GM12878 (cell line): ENCODE data around the gene TBATA. TPM values are rescaled to one million over a fixed set of nuclear protein-coding genes. Genes with fewer than 3 reads are reported as not detected.

ENCODE experiments used
- ATAC-seq: fragments of 200-7000 bp; cut with Tn5 transposase; 3 replicates; pipeline ENCODE4 v1.9.1; 2020; ENCODE audit warnings: mild to moderate bottlenecking, moderate library complexity
- BruUV-seq: library from RNA; stranded (reverse); fragments of 400-500 nt; replicated peaks from 2 replicates; lab custom pipeline; 2021; lab: Mats Ljungman, UMichigan
- CTCF ChIA-PET: fragments of 300-600 bp; sonication (Branson Sonifier 250); formaldehyde crosslinking; extraction: SDS; loops from one replicate; lab custom pipeline; 2021; ENCODE audit warnings: inconsistent platforms; lab: Yijun Ruan, JAX
- POLR2A ChIA-PET: fragments of 350-600 bp; formaldehyde crosslinking; extraction: SDS; loops from one replicate; lab custom pipeline; 2021; ENCODE audit warnings: inconsistent platforms; lab: Charles Lee
- RAD21 ChIA-PET: fragments of 300-600 bp; sonication (Branson Sonifier 250); formaldehyde crosslinking; loops from one replicate; lab custom pipeline; 2023; ENCODE audit warnings: antibody characterized with exemption; ENCODE audit not compliant: unreplicated experiment; lab: Charles Lee
- SMC1A ChIA-PET: fragments of 300-600 bp; sonication (Branson Sonifier 250); formaldehyde crosslinking; loops from one replicate; lab custom pipeline; 2023; ENCODE audit not compliant: unreplicated experiment, uncharacterized antibody; lab: Charles Lee
- DNase-seq: peaks from one replicate; pipeline ENCODE4 v3.0.0-alpha.2; 2011; ENCODE audit warnings: low read depth, low spot score
- FAIRE-seq: peaks from 3 replicates; lab custom pipeline; 2011; peaks lifted over from hg19 to GRCh38; lab: Jason Lieb, UNC
- H2AFZ ChIP-seq: 2 replicates; pipeline ENCODE4 v1.6.0; 2011; ENCODE audit warnings: low read depth, low read length, control low read depth; ENCODE audit not compliant: control insufficient read depth
- H3K27ac ChIP-seq: 2 replicates; pipeline ENCODE4 v1.5.1; 2011; ENCODE audit warnings: control low read depth; ENCODE audit not compliant: control insufficient read depth, insufficient read depth
- H3K27me3 ChIP-seq, 2 experiments: replicated peaks in 1 of 2; 2 replicates each; pipeline versions ENCODE4 v1.6.0 to v1.6.1; 2011; ENCODE audit warnings: low read length in 1 of 2; ENCODE audit not compliant: control insufficient read depth in 2 of 2, insufficient read depth in 2 of 2
- H3K36me3 ChIP-seq, 2 experiments: 2 replicates each; pipeline ENCODE4 v1.5.1; 2011; ENCODE audit warnings: low read length in 1 of 2; ENCODE audit not compliant: control insufficient read depth in 2 of 2, insufficient read depth in 2 of 2
- H3K4me1 ChIP-seq: 2 replicates; pipeline ENCODE4 v1.6.1; 2011; ENCODE audit warnings: mild to moderate bottlenecking, low read length, moderate library complexity, mixed read lengths; ENCODE audit not compliant: control insufficient read depth, insufficient read depth
- H3K4me2 ChIP-seq: 2 replicates; pipeline ENCODE4 v1.6.0; 2011; ENCODE audit warnings: control low read depth; ENCODE audit not compliant: control insufficient read depth, insufficient read depth
- H3K4me3 ChIP-seq: fragments of 200-600 bp; sonication (generic); 2 replicates; pipeline ENCODE4 v1.5.1; 2016
- H3K79me2 ChIP-seq: 2 replicates; pipeline ENCODE4 v1.6.0; 2011; ENCODE audit warnings: low read length; ENCODE audit not compliant: control insufficient read depth, insufficient read depth
- H3K9ac ChIP-seq: 2 replicates; pipeline ENCODE4 v1.8.0; 2011; ENCODE audit warnings: low read length, control low read depth, mixed read lengths; ENCODE audit not compliant: control insufficient read depth, insufficient read depth
- H3K9me3 ChIP-seq: replicated peaks from 3 replicates; pipeline ENCODE4 v1.5.1; 2011; ENCODE audit warnings: mild to moderate bottlenecking, low read length; ENCODE audit not compliant: control insufficient read depth, insufficient read depth
- H4K20me1 ChIP-seq: 2 replicates; pipeline ENCODE4 v1.6.0; 2011; ENCODE audit not compliant: control insufficient read depth, insufficient read depth
- BMI1 ChIP-seq: fragments of 450-650 bp; IDR thresholded peaks from 2 replicates; pipeline ENCODE4 v1.6.1; 2016; ENCODE audit warnings: mild to moderate bottlenecking, moderate library complexity, borderline replicate concordance
- BRCA1 ChIP-seq: IDR thresholded peaks from 2 replicates; pipeline ENCODE4 v1.6.1; 2011; ENCODE audit warnings: low read depth, low read length, improper control_type of control experiment
- CHD1 ChIP-seq: IDR thresholded peaks from 2 replicates; pipeline ENCODE4 v1.6.1; 2012; ENCODE audit warnings: low read depth, low read length, improper control_type of control experiment
- ESRRA ChIP-seq: IDR thresholded peaks from 2 replicates; pipeline ENCODE4 v1.6.1; 2012; ENCODE audit warnings: mild to moderate bottlenecking, low read length, improper control_type of control experiment
- EZH2 ChIP-seq: IDR thresholded peaks from 2 replicates; pipeline ENCODE4 v1.6.1; 2012; ENCODE audit warnings: low read depth, mild to moderate bottlenecking, control low read depth, inconsistent platforms, low read length, borderline replicate concordance; ENCODE audit not compliant: control insufficient read depth
- HDGF ChIP-seq: fragments of 450-650 bp; IDR thresholded peaks from 2 replicates; pipeline ENCODE4 v1.6.1; 2016; ENCODE audit warnings: antibody characterized with exemption
- JUNB ChIP-seq: IDR thresholded peaks from 2 replicates; pipeline ENCODE4 v1.6.1; 2016; ENCODE audit warnings: antibody characterized with exemption, mild to moderate bottlenecking
- NFIC ChIP-seq: IDR thresholded peaks from 2 replicates; pipeline ENCODE4 v1.6.1; 2012; ENCODE audit warnings: low read depth, mild to moderate bottlenecking, inconsistent platforms, low read length, moderate library complexity
- PAX8 ChIP-seq: fragments of 450-650 bp; IDR thresholded peaks from 2 replicates; pipeline ENCODE4 v1.6.1; 2017; ENCODE audit warnings: mild to moderate bottlenecking, moderate library complexity
- SIX5 ChIP-seq: IDR thresholded peaks from 2 replicates; pipeline ENCODE4 v1.6.1; 2011; ENCODE audit warnings: mild to moderate bottlenecking, low read depth, low read length, moderate library complexity; ENCODE audit not compliant: severe bottlenecking
- SMAD1 ChIP-seq: fragments of 450-650 bp; IDR thresholded peaks from 2 replicates; pipeline ENCODE4 v1.6.1; 2018; ENCODE audit warnings: mild to moderate bottlenecking, low read depth; ENCODE audit not compliant: partially characterized antibody
- TCF3 ChIP-seq: IDR thresholded peaks from 2 replicates; pipeline ENCODE4 v1.6.1; 2012; ENCODE audit warnings: low read depth, mild to moderate bottlenecking, low read length, borderline replicate concordance; ENCODE audit not compliant: insufficient read depth
- YBX1 ChIP-seq: fragments of 450-650 bp; IDR thresholded peaks from 2 replicates; pipeline ENCODE4 v1.6.1; 2016; ENCODE audit warnings: antibody characterized with exemption
- WGBS: methylation state at CpG from one replicate; pipeline ENCODE4 v1.1.6; 2016; ENCODE audit warnings: low lambda C conversion rate; ENCODE audit not compliant: insufficient replicate concordance, insufficient coverage; ENCODE audit errors: missing lambda C conversion rate; 5-methylcytosine and 5-hydroxymethylcytosine counted together
- in situ Hi-C: fragments of 300-500 bp; cut with MboI; formaldehyde crosslinking; loops from 9 replicates; pipeline ENCODE4 v1.14.3; 2018; ENCODE audit warnings: mixed read lengths
- intact Hi-C: fragments of 100-400 bp; cut with micrococcal nuclease; formaldehyde crosslinking; loops from one replicate; pipeline ENCODE4 v1.14.2; 2022; ENCODE audit not compliant: unreplicated experiment
- polyA plus RNA-seq, 11 experiments: library from polyadenylated mRNA; depleted of rRNA in 4 of 11; unstranded in 6 of 11; stranded (reverse) in 5 of 11; fragments of >200 nt; fragmentation: Nextera tagmentation in 4 of 11; fragmentation: Illumina TruSeq in 1 of 11; extraction: Ambion mirVana in 4 of 11; extraction: Trizol in 1 of 11; gene quantifications; 1 replicate in 1 of 11; 2 replicates in 10 of 11; pipeline versions ENCODE4 v1.2.1 to v1.2.3, GENCODE V29; 2011 to 2016; ENCODE audit warnings: inconsistent platforms in 2 of 11, missing spikeins in 2 of 11, low read depth in 1 of 11
- total RNA-seq, 4 experiments: library from RNA; depleted of rRNA in 3 of 4; stranded (reverse); fragments of >200 nt in 3 of 4; fragmentation: Illumina TruSeq in 1 of 4; extraction: Trizol in 1 of 4; gene quantifications; 2 replicates each; pipeline versions ENCODE4 v1.2.1 to v1.2.3, GENCODE V29; 2013 to 2021
- TF ChIP-seq, protein P1 (sequence below): IDR thresholded peaks from 2 replicates; pipeline ENCODE4 v1.6.1; 2011; ENCODE audit warnings: mild to moderate bottlenecking, low read depth, low read length, moderate library complexity; ENCODE audit not compliant: insufficient replicate concordance
- TF ChIP-seq, protein P2 (sequence below): fragments of 450-650 bp; formaldehyde crosslinking; IDR thresholded peaks from 2 replicates; pipeline ENCODE4 v1.4.0; 2022; ENCODE audit warnings: mild to moderate bottlenecking, moderate library complexity

The TBATA gene
- total and polyA plus RNA-seq, 10 of the 15 experiments (the other 5 are each of a cell fraction or from before 2014, with no cell fraction given), result not detected

DNA sequence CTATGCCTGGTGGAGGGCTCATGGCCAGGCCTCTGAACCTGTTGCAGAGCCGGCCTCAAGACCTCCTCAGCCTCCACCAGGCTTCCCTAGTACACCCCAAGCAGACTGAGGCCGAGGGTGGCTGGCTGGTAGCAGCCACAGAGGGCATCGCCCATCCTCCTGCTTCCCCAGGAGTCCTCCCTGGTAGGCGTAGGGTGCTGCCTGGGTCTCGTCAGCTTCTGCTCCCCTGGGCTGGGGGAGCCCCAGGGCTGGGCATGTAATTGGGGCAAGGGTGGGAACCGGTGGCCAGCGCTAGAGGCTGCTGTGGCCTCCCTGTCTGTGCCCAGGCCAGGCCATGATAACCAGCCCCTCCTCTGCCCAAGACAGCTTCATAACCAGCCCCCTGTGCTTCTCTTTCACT is 32.6 kb downstream of the TBATA start:
- Histone ChIP-seq H3K4me1 (no peaks in the 10 kb centered on the region), H3K4me2 (no peak overlapping the region), H3K27ac (no peak overlapping the region), H3K27me3 (no peaks in the 10 kb centered on the region; a peak in 1 of 4 replicates), H3K79me2 (no peaks in the 10 kb centered on the region), H4K20me1 (no peaks in the 10 kb centered on the region), H3K9ac (no peak overlapping the region), H2AFZ (no peak overlapping the region), H3K9me3 (no peaks in the 10 kb centered on the region), H3K4me3 (no peak overlapping the region), H3K36me3 (no peaks in the 10 kb centered on the region)
- in situ Hi-C loops, result no loop called here
- FAIRE-seq (no peak), ATAC-seq (no peak), DNase-seq (no peak)
- ChIA-PET POLR2A (no interaction called here), CTCF (interaction anchor here (2.7 to 3.4 kb wide), 2 partner anchors 202 to 291 kb away, joined by 13 to 24 read pairs; no protein-coding TSS in a partner anchor), RAD21 (interaction anchor here (1.1 to 2.1 kb wide), 2 partner anchors 194 to 204 kb away, joined by 3 to 6 read pairs; no protein-coding TSS in a partner anchor), SMC1A (no interaction called here)
- BruUV-seq, result no TSS peak
- 42% methylated on average over 7 of the region's 7 CpGs for WGBS
- intact Hi-C loops, result no loop called here
- no peak for TF ChIP-seq TCF3
- TF ChIP-seq PAX8, result no peak
- TF ChIP-seq SIX5, result no peak
- TF ChIP-seq EZH2, result no peak
- TF ChIP-seq, protein P1, sequence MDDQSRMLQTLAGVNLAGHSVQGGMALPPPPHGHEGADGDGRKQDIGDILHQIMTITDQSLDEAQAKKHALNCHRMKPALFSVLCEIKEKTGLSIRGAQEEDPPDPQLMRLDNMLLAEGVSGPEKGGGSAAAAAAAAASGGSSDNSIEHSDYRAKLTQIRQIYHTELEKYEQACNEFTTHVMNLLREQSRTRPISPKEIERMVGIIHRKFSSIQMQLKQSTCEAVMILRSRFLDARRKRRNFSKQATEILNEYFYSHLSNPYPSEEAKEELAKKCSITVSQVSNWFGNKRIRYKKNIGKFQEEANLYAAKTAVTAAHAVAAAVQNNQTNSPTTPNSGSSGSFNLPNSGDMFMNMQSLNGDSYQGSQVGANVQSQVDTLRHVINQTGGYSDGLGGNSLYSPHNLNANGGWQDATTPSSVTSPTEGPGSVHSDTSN, result no peak
- no peak for TF ChIP-seq BRCA1
- no peak for TF ChIP-seq NFIC
- no peak for TF ChIP-seq CHD1
- TF ChIP-seq, protein P2, sequence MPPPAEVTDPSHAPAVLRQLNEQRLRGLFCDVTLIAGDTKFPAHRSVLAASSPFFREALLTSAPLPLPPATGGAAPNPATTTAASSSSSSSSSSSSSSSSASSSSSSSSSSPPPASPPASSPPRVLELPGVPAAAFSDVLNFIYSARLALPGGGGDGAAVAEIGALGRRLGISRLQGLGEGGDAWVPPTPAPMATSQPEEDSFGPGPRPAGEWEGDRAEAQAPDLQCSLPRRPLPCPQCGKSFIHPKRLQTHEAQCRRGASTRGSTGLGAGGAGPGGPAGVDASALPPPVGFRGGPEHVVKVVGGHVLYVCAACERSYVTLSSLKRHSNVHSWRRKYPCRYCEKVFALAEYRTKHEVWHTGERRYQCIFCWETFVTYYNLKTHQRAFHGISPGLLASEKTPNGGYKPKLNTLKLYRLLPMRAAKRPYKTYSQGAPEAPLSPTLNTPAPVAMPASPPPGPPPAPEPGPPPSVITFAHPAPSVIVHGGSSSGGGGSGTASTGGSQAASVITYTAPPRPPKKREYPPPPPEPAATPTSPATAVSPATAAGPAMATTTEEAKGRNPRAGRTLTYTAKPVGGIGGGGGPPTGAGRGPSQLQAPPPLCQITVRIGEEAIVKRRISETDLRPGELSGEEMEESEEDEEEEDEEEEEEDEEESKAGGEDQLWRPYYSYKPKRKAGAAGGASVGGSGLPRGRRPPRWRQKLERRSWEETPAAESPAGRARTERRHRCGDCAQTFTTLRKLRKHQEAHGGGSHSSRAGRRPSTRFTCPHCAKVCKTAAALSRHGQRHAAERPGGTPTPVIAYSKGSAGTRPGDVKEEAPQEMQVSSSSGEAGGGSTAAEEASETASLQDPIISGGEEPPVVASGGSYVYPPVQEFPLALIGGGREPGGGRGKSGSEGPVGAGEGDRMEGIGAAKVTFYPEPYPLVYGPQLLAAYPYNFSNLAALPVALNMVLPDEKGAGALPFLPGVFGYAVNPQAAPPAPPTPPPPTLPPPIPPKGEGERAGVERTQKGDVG (CRISPR knock-in tag), result no peak
- no peak for TF ChIP-seq HDGF
- TF ChIP-seq SMAD1, result no peak
- TF ChIP-seq YBX1, result no peak
- no peak for TF ChIP-seq ESRRA
- no peak for TF ChIP-seq JUNB
- TF ChIP-seq BMI1, result no peak
